HG03439 (cell line): Measurements from ENCODE around the gene FASN.

Experiments used
- ATAC-seq: cut with Tn5 transposase; IDR thresholded peaks from one replicate; pipeline ENCODE4 v1.9.1; 2021; ENCODE audit warnings: mild to moderate bottlenecking, moderate library complexity; ENCODE audit not compliant: unreplicated experiment

FASN gene

DNA sequence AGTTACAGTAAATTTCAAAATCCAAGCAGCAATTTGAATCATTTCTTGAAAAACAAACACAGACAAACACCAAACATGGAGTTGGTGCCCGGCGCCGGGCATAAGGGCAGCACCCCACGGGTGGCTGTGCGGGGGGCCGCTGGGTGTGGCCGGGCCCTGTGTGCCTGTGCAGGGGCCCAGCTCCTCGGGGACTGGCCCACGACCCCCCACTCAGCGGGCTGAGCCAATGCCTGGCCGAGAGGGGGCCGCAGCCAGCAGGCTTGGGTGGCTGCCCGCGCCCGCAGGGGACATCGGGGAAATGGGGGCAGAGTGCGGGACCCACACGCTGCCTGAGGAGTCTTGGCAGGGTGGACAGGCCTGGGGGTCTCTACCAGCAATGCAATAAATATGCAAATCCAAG is 19.6 kb downstream of the FASN start:
- ATAC-seq, result no peak

DNA sequence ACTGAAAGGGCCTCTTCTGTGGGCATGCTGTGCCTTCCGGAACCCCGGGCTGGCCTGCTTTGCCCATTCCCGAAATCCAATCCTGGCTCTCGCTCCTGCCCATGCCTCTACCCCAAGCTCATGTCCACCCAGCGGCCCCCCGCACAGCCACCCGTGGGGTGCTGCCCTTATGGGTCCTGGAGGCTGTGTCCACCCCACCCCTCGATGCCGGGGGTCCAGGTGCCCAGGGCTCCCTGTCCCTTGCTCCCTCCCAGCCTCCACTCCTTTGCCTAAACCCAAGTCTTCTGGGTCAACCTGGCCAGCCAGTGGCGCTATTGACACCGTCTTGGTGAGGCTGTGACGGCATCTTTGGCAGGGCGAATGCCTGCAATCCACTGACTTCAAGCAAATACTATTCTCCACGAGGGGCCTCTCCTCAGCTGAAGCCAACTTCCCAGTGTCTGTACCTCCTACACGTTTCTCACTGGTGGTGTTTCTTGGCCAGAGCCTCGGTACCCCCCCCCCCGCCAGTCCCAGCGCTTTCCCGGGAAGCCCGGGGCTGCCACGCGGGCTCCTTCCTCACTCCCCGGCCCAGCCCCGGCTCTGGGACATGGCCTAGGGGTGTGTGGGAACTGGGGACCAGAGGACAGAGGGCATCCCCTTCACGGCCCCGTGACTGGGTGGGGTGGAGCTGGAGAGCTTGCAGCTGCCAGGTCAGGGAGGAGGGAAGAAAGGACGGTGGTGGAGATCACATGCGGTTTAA is 20.2 kb downstream of the FASN start:
- no peak for ATAC-seq

DNA sequence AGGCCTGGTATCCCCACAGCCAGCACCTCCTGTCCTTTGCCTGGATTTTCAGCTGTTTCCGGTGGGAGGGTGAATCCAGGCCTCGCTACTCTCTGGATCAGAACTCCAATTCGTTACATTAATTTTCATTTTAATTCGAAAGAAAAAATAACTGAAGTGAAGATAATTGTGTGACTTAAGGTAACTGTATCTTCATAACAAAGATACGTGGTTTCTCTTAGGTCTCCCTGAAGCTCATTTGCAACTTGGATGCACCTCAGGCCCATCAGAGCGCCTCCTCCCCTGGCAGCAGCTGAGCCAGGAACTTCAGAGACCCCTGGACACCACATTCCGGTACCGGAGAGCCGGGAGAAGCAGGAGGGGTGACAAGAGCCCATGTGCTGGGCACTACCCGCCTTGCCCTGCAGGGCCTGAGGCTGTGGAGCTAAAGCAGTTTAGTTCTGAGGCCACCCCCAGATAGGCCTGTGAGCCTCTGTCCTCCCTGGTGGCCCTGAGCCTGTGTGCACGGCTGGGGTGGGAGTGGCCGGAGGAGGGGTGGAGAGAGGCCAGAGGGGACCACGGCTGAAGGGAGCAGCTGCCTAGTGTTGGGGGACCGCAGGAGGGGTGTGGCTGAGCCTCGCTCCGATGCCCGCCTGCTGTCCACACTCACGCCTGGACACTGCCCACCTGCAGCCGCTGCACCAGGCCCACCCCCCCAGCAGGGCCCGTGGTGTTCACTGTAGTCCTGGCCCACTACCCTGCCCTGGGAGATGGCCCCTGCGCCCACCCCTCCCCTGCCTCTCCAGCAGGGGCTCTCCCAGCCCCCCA is 21.0 kb downstream of the FASN start:
- ATAC-seq, result no peak

DNA sequence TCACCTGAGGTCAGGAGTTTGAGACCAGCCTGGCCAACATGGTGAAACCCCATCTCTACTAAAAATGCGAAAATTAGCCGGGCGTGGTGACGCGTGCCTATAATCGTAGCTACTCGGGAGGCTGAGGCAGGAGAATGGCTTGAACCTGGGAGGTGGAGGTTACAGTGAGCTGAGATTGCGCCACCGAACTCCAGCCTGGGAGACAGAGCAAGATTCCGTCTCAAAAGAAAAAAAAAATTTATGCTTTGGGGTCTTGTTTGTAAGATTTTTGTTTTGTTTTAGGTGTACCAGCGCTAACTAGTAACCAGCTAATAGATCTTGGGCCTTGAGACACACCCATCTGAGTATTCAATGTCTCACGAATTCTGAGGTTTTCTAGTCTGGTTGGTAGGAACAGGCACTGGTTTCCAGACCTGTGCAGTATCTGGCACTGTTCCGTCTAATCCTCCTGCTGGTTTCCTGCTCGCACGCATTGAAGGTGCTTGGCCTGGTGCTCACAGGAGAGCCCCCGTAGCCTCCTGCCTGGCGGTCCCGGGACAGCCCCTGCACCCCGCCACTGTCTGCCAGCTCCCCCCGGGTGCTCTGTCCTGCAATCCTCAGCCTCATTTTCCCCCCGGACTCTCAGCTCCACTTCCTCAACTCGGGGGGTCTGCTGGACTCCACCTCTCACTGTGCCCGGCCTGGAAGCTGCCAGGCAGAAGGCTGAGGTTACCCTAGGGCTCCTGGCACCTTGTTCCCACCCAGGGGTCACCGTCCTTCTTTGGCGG is 21.8 kb downstream of the FASN start:
- ATAC-seq, result no peak

DNA sequence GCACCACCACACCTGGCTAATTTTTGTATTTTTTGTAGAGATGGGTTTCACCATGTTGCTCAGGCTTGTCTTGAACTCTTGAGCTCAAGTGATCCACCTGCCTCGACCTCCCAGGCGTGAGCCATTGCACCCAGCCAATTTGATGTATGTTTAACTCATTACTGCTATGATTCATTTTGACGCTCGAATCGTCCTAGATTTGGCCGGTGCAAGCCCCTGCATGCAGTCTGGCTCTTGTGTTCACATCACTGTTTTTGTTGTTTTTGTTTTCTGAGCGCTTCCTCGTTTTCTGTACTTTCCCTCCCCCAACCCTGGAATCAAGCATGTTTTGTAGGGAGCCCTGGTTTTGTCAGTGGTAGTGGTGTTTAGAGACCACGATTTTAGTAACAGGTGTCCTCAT is 24.6 kb downstream of the FASN start:
- ATAC-seq, result no peak

DNA sequence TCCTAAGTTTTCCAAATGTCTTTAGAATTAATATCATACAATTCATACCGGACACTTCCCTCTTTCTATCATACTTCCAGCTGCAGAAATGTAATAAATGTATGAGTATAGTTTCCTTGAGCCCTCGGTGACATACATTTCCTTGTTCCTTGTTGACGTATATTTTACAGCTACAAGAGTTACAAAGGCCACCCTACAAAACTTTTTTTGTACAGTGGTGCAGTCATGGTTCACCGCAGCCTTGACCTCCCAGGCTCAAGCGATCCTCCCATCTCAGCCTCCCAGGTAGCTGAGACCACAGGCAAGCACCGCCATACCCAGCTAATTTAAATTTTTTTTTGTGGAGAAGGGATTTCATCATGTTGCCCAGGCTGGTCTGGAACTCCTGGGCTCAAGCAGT is 25.2 kb downstream of the FASN start:
- ATAC-seq, result no peak

DNA sequence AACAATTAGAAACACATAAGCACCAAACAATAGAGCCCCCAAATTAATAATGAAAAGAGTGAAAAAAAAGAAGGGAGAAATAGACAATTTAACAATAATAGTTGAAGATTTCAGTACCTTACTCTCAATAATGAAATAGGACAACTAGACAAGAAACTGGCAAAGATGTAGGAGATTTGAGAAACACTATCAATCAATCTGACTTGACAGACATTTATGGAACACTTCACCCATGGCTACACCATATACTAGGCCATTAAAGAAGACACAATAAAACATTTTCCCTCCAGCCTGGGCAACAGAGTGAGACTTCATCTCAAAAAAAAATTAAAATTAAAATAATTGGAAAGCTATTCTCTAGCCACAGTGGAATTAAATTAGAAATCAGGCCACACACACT is 27.4 kb downstream of the FASN start:
- ATAC-seq, result no peak

DNA sequence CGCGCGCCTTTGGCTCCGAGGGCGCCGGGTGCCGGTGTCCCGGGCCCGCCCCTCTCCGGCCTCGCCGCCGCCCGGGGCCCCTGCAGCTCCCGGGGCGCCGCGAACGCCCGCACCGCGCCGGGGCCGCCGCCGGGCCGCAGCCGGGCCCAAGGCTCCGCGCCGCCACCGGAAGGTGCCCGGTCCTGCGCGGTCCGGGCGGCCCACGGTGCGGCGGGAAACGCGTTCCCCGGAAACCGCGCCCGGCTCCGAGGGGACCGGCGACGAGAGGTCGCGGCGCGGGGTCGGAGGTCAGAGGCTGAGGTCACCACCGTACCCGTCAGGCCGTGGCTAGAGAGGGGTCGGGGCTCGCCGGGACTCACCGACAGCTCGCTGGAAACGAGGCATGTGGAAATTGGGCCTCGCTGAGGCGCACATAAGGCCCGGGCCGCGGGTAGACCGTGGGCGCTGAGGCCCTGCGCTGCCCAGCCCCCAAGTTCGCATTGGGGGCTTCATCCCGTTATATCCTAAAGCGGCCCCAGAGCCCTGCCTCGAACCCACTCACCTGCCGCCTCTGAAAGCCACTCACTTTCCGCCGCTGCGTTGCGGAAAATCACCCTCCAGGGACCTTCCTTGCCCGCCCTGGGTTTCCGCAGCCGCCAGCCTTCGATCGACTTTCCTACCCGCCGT is 32.3 kb downstream of the FASN start, which contains the start of gene DUS1L:
TSS of gene DUS1L (minus strand) at position 167 of the 666 bp plus-strand sequence. CDS start 745 bp downstream, outside the sequence.
- ATAC-seq, result no peak

DNA sequence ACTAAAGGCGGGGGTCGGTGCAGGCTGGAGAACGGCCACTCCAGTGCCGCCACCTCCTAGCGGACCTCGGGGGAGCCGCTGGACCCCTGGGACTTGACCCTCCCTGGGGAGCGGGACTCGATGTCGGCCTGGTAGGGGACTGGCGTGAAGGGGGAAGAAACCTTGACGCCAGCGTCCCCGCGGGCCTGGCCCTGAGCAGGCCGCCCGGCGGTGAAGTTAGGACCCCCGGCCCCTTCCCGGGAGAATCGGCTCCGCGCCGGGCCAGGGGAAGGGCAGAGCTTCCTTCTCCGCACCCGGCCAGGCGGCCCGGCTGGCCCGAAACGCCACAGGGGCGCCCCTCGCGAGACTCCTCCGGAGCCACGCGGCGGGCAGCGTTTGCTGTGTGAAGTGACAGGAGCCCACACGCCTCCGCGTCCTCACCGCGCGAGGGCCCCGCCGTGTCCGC is 32.8 kb downstream of the FASN start:
- no peak for ATAC-seq

DNA sequence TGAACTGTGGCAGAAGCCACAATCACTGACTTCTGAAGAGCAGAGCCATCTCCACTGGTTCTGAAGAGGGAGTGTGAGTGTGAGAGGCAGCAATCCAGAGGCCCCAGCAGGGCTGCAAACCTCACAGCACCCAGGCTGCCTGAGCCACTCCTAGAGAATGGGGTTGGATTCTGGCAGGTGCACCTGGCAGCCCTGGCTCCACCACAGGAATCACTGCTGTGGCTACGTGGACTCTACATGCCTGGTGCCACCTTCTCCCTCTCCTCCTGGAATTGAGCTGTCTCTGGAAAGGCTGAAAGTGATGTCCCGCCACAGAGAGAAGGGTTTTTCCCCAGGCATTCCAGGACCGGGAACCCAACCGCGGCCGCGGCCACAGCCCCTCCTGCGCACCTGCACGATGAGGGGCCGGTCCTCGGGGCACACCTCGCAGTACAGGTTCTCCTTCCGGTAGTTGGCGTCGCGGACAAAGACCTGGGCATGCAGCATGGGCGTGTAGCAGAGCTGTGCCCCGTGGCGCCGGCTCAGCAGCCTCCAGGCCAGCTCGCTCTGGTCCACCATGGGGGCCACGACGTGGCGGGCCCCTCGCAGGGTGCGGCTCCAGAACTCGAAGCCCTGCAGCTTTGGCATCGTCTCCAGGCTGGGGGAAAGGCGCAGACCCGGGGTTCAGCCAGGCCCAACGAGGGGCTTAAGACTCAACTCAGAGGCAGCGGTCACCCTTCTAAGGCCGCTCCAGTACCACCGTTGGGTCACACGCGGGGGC is 33.4 kb downstream of the FASN start:
- no peak for ATAC-seq

DNA sequence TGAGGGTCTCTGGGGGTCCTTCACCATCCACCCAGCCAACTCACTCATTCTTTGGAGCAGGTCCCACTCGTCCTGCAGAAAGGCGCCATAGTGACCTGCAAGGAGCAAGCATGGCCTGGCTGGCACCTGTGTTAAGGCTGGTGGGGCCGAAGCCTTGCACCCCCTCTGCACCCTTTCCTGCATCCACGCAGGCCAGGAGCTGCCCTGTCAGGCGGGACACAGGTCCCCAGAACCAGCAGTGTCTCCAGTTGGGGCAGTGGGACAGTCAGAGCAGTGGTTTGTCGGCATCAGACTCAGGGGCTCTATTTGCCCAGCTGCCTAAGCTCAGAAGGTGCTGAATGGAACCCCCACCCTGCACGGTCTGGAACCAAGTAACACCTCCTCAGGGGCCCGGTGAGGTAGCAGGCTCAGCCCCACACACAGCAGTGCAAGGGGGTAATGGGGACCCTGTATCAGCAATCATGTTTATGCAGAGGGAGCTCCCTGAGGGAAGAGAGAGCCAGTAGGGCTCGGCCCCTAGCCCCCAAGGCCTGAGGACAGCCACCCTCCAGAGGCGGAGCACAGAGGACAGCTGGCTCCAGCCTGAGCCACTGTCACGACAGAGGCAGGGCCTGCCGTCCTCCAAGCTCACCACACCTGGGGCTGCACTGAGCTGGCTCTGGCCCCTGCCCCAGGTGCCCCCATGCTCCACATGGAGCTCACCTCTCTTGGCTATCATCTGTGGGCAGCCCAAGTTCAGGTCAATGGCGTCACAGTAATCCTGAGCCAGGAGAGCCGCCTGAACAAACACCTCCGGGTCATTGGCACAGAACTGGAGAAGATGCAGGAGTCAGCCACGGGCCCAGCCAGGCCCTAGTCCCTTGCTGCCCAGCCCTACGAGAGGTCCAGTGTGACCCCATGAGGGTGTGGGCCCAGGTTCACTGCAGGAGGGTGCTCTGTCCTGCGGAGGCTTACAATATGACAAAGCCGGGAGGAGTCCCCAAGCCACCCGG is 34.3 kb downstream of the FASN start:
- no peak for ATAC-seq

DNA sequence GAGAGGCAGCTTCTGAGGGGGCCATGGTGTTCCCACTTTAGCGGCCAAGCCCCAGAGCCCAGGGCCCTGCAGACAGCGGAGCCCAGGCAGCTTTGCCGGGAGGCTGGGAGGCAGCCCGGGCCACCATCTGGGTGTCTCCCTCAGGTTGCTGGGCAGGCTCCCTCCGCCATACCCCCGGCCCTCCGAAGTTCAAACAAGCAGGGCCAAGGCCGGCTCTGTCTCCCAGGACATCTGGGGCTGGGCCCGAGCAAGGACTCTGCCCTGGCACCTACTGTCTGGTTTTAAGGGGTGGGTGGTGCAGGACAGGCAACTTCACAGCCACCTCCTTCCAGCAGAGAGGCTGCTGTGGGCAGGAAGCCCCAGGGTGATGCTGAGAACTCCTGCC is 35.1 kb downstream of the FASN start:
- no peak for ATAC-seq

DNA sequence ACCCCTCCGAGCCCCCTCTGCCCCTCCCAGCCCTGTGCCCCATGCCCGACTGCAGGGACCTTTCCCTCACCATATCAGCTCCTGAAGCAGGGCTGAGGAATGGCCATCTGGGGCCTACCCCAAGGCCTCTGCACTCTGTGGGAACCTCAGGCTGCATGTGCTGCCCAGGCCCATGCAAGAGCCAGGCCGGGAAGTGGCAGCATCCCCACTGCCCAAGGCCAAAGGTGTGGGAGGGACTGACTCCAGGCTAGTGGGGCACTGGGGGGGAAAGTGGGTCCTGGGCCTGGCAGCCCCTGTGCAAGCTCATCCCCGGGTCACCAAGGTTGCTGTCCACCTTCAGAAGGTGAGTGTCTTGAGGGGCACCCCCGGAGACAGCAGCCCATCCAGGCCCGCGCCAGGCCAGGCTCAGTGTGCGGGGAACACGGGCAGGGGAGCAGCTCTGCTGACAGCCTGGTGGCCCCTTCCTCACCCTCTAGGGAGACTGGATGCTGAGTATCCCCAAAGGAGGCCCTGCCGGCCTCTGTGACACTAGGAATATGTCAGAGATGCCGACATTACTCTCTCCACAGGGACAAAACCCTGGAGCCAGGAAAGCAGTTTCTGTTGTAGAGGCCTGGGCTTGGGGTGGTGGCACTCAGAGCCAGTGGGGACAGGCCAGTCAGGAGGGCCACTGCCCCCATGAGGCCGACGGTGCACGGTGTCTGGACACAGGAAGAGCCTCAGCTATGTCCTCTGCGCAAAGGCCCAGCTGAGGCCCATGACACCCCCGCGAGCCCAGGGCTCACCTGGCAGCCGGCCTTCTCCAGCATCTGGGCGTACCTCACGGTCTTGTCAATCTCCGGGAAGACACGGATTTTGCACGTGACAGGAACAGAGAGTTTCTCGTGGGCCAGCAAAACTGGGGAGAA is 35.7 kb downstream of the FASN start:
- no peak for ATAC-seq

DNA sequence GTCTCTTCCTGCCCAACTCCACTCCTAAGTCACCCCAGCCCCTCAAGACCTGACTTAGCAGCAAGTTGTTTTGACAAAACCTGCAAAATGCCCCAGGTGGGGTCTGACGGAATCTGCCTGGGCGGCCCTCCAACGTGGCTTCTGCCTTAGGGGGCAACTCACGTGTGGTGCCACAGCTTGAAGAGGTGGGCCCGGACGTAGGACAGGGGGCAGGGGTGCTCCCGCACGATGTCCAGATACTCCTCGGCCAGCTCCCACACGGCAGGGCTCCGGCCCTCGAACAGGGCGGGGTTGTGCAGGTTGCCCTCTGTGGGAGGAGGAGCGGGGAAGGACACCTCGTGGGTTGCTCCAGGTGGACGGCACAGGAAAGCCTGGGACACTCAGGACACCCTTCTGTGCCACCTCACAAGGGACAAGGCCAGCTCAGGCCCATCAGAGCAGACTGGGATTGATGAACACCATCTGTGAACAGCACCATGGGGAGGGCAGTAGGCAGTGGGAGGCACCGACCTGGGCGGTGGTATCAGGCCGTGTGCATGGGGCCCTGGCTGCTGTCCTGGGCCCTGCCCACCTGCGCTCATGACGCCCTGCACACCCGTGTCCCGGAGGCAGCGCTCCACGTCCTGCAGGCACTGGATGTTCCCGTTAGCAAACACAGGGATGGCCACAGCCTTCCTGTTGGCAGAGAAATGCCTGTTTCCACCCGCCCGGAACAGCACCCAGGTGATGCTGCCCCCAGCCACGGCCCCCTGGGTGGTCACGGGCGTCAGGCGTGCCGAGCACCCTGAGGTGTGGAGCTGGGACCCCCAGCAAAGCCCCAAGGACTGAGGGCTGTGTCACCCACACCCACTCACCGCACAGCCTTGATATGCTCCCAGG is 36.8 kb downstream of the FASN start:
- no peak for ATAC-seq

DNA sequence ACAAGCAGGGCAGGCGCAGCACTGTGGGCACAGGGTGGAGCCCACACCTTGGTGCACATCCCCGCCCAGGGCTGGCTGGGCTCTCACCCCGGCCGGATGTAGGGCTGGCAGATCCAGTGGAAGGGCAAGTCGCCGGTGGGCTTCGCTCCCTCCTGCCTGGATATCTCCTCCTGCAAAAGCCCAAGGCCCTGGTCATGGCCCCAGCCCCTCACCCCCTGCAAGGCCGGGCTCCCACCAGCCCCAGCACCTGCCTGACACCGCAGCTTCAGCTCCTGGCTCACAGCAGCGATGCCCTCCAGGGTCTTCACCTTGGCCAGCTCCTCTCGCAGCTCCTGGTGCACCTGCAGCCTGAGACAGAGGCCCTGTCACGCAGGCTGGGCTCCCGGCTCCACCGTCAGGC is 37.4 kb downstream of the FASN start:
- no peak for ATAC-seq

DNA sequence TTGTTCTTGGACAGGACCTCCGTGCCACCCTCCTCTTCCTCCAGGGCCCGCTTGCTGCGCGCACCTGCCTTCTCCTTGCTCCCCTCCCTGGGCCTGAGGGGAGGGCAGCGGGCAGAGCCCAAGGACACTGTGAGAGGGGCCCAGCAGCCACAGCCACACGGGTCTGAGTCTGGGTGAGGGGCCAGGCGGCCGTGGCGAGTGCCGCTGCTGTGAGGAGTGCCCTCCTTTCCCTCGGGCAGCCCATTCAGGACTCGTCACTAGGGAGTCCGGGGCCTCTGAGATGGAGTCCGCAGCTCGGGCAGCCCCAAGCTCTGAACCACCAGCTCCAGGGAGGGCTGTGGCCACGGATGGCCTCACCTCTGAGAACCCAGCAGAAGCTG is 38.0 kb downstream of the FASN start:
- no peak for ATAC-seq
